Thymus (tissue), 11 donors: ENCODE data around the gene HOXA13. TPM values are rescaled to one million over a fixed set of nuclear protein-coding genes. Genes with fewer than 3 reads are reported as not detected.

Experiments
- DNase-seq, 9 donors: peaks; one replicate each; pipeline ENCODE4 v3.0.0-alpha.2; 2013; ENCODE audit warnings: low spot score in 9 of 9, low read depth in 6 of 9, missing footprints in 1 of 9
- H3K27ac ChIP-seq, 2 donors: one replicate each; pipeline ENCODE4 v1.5.1; 2013; ENCODE audit warnings: control low read depth in 1 of 2, low read depth in 1 of 2, low read length in 1 of 2, mild to moderate bottlenecking in 1 of 2, moderate library complexity in 1 of 2
- H3K27me3 ChIP-seq, 2 donors: one replicate each; pipeline ENCODE4 v1.5.1; 2013; ENCODE audit warnings: low read length in 1 of 2; ENCODE audit not compliant: control insufficient read depth in 2 of 2, insufficient read depth in 1 of 2
- H3K36me3 ChIP-seq, 2 donors: one replicate each; pipeline ENCODE4 v1.5.1; 2013; ENCODE audit warnings: low read length in 1 of 2, mild to moderate bottlenecking in 1 of 2, moderate library complexity in 1 of 2; ENCODE audit not compliant: control insufficient read depth in 2 of 2, insufficient read depth in 2 of 2
- H3K4me1 ChIP-seq, 2 donors: one replicate each; pipeline ENCODE4 v1.5.1; 2013; ENCODE audit warnings: low read length in 2 of 2; ENCODE audit not compliant: control insufficient read depth in 2 of 2, insufficient read depth in 2 of 2
- H3K4me3 ChIP-seq, 2 donors: one replicate each; pipeline ENCODE4 v1.5.1; 2013; ENCODE audit warnings: low read length in 2 of 2, control low read depth in 1 of 2, mild to moderate bottlenecking in 1 of 2
- H3K9me3 ChIP-seq, 2 donors: one replicate each; pipeline ENCODE4 v1.5.1; 2013; ENCODE audit warnings: low read length in 1 of 2, mild to moderate bottlenecking in 1 of 2; ENCODE audit not compliant: control insufficient read depth in 2 of 2, insufficient read depth in 1 of 2
- WGBS: extraction: QIAGEN DNeasy Blood & Tissue Kit; methylation state at CpG from one replicate; pipeline ENCODE4 v1.1.7; 2013; 5-methylcytosine and 5-hydroxymethylcytosine counted together
- polyA plus RNA-seq: library from polyadenylated mRNA; stranded (reverse); fragments of 200-250 nt; gene quantifications from one replicate; pipeline ENCODE4 v1.2.3, GENCODE V29; 2013
- total RNA-seq: library from RNA; stranded (reverse); fragments of 120-200 nt; gene quantifications from one replicate; pipeline ENCODE4 v1.2.4, GENCODE V29; 2013
- donor health status: healthy.

The HOXA13 gene
- total and polyA plus RNA-seq, 2 donors, result 0.02 TPM; not detected in 1

DNA sequence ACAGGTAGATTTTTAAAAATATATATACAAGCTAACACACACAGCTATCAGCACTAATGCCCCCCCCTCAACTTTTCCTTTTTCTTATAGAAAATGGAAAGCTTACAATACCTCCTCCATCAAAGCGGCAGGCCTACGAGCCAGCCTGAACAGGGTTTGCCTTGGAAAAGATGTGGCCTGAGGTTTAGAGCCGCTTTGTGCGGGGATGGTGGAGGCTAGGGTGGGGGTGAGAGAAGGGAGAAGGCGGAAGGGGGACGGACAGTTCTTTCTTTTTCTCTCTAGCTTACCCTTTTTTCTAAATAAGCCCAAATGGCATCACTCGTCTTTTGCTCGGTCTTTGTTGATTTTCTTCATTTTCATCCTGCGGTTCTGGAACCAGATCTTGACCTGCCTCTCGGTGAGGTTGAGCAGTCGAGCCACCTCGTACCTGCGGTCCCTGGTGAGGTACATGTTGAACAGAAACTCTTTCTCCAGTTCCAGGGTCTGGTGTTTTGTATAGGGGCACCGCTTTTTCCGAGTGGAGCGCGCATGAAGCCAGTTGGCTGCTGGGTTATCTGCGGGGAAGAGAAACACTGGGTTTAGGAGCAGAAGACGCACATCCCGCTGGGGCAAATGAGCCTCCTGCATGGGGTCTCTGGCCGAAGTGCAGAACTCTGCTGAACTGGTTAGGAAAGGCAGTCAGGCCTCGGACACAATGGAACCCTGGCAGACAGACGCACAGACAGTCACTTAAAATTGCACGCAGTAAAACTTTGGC, 36.4 kb downstream of the HOXA13 start:
- Histone ChIP-seq H3K4me1 (peaks cover 34 to 59% of the 10 kb centered on the region in 2 donors), H3K36me3 (peaks cover 0 to 3% of the 10 kb centered on the region in 2 donors), H3K4me3 (no peak overlapping the region)

DNA sequence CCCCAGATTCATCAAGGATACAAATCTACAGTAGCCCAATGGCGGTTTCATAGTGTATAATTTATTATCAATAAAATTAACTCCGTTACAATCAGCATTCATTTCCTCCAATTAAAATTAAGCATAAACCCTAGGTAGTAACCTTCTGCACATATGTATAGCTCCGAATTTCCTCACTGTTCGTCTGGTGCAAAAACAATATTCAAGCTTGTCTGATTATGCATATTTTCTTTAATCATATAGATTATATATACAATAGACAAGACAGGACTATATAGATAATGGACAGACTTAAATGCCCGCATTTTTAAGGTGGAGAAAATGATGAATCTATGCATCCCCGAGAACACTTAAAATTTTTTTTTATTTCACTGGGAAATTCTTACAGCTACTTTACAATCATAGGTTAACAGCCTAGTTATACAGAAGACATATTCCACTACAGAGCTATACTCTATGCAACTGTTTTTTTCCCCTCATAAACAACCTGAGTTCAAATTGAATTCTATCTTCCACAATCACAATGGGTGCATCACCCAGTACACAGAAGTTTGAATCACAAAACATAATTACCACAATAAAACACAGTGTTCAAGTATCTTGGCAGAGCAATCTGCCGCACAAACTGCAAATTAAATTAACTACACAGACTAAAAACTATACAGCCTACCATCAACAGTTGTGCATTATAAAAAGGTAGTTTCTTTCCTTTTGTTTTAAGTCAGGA, 37.2 kb downstream of the HOXA13 start:
- peaks cover 86 to 100% of the 10 kb centered on the region in 2 donors for H3K27me3 ChIP-seq
- H3K27ac ChIP-seq, result no peak overlapping the region
- H3K9me3 ChIP-seq, result peaks cover 3 to 26% of the 10 kb centered on the region in 2 donors
- H3K36me3 ChIP-seq, result peaks cover 0 to 3% of the 10 kb centered on the region in 2 donors
- H3K4me1 ChIP-seq, result peaks cover 39 to 57% of the 10 kb centered on the region in 2 donors
- H3K4me3 ChIP-seq, result no peak overlapping the region
- 61% methylated on average over 7 of the region's 7 CpGs for WGBS
- DNase-seq, result no peak

More for the DNA sequence above, 36.4 kb downstream of the HOXA13 start:
- Histone ChIP-seq H3K9me3 (peaks cover under 1 to 24% of the 10 kb centered on the region in 2 donors), H3K27ac (no peak overlapping the region), H3K27me3 (peaks cover 79 to 100% of the 10 kb centered on the region in 2 donors)
- DNase-seq, result no peak
- WGBS, result 26% methylated on average over 24 of the region's 24 CpGs

DNA sequence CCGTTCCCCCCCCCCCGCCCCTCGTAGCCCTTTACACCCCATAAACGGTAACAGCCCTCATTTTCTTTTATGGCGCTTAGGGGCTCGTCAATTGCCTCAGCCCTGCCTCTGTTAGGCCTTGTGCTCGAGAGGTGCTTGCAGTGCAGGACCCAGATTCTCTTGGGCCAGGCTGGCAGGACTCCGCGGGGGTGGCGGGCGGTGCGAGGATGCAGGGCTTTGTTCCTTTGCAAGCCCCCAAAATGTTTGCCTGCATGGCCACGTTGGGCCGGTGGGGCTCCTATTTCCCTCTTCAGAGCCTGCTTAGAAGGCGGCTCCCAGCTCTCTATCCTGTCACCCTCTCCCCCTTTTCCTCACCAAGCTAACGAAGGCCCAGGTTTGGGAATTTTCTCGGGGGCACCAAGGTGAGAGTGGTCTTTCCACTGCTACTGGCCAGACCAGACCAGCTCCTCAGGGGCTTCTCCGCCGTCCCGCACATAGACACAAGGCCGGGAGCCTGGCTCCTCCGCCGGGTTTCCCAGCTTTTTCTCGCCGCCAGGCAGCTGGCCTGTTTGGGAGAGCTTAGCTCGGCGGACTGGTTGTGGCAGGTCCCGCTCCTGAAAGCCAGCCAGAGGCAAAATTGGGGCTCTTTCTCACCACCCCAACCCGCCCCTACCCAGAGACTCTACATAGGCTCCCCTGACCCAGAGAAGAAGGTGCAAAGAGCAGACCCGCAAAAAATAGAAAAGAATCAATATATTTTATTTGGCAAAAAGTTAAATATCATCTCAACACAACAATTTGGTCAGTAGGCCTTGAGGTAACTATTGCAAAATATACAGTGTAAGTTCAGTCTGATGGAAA, 38.0 kb downstream of the HOXA13 start:
- Histone ChIP-seq H3K4me1 (peaks cover 35 to 60% of the 10 kb centered on the region in 2 donors), H3K27me3 (peaks cover 88 to 100% of the 10 kb centered on the region in 2 donors)
- 46% methylated on average over 30 of the region's 30 CpGs for WGBS

DNA sequence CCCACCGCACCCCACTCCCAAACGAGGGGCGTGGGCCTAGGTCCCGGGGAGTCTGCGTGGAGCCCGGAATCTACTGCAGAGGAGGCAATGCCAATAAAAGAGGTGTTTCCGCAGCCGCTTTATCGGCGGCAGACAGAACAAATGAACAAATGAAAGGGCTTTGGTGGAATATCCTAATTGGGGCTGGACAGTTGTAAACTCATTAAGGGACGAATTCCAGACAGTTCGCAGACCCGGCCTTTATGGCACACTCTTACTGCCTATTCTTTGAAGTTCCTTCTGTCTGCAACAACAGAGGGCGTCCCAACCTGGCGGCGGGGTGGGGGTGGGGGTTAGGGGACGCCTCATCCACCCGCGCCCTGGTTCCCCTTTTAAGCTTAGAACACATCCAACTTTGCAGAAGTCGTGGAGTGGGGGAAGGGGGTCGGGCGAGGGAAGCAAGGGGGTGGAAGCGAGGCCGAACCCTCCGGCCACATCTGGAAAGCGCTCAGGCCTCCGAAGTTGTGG, 38.6 kb downstream of the HOXA13 start:
- Histone ChIP-seq H3K4me1 (peaks cover 31 to 59% of the 10 kb centered on the region in 2 donors), H3K4me3 (peak overlapping the region; percentile 56 to 73), H3K9me3 (peaks cover 3 to 24% of the 10 kb centered on the region in 2 donors), H3K36me3 (peaks cover 0 to 3% of the 10 kb centered on the region in 2 donors), H3K27me3 (peaks cover 88 to 100% of the 10 kb centered on the region in 2 donors), H3K27ac (no peak overlapping the region)
- no peak for DNase-seq
- WGBS, result 2% methylated on average over 27 of the region's 27 CpGs

More for the DNA sequence above, 38.0 kb downstream of the HOXA13 start:
- Histone ChIP-seq H3K9me3 (peaks cover 3 to 29% of the 10 kb centered on the region in 2 donors), H3K36me3 (peaks cover 0 to 3% of the 10 kb centered on the region in 2 donors), H3K4me3 (no peak overlapping the region), H3K27ac (no peak overlapping the region)
- no peak for DNase-seq

DNA sequence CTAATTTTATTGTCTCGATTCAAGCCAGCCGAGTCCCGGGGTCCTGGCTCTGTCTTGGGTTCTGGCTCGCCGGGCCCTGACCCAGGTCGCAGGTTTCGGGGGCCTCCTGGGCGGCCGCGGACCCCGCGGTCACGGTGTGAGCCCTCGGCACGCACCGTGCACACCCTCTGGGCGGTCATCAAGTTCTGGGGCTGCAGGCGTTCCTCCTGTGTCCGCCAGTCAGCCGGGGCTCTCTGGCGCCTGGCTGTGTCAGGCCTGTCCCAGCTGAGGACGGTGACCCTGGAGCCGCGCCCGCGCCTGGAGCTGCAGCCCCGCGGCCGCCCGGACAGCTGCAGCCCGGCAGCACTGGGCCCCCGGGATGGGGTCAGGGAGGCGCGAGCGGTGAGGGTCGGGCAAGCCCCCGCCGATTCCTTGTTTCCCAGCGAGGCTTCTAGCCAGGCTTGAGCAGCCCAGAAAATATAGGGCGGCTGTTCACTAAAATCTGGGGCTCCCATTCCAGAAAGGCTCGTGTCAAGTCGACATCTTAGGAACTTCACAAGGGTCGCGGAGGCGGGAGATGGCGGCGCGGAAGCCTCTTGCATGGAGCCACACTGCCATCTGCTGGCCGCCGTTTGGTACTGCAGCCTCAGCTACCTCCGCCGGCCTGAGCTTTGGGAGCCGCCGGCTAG, 39.2 kb downstream of the HOXA13 start:
- peak overlapping the region; percentile 56 to 73 for H3K4me3 ChIP-seq
- H3K36me3 ChIP-seq, result peaks cover 0 to 3% of the 10 kb centered on the region in 2 donors
- DNase-seq, result peak; percentile 63 to 91 (median 82)
- H3K4me1 ChIP-seq, result peaks cover 27 to 59% of the 10 kb centered on the region in 2 donors
- peaks cover 3 to 24% of the 10 kb centered on the region in 2 donors for H3K9me3 ChIP-seq
- H3K27me3 ChIP-seq, result peaks cover 88 to 100% of the 10 kb centered on the region in 2 donors
- no peak overlapping the region for H3K27ac ChIP-seq
- WGBS, result under 1% methylated on average over 54 of the region's 54 CpGs

DNA sequence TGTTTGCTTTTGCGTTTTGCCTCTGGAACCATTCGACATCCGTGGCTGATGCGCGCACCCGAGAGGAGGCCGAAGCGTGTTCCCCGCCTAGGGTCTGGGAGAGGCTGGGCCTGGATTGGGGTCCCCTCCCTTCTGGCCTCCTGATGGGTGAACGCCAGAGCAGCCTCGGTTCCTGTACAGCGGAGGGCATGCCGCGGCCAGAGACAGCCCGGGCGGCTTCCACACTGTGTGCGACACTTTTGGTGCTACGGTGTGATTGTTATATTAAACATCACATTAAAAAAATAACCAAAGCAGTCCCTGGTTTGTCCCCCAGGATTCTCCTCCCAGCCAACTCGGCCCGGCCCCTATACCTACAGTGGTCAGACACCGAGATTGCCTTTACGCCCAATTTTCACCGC, 39.7 kb downstream of the HOXA13 start:
- Histone ChIP-seq H3K4me3 (peak overlapping the region; percentile 56 to 73), H3K27ac (no peak overlapping the region), H3K9me3 (peaks cover 3 to 25% of the 10 kb centered on the region in 2 donors), H3K36me3 (peaks cover 0 to 3% of the 10 kb centered on the region in 2 donors), H3K27me3 (peaks cover 91 to 100% of the 10 kb centered on the region in 2 donors), H3K4me1 (peaks cover 27 to 60% of the 10 kb centered on the region in 2 donors)
- WGBS, result 7% methylated on average over 23 of the region's 23 CpGs
- peak in 1 of 9 donors; percentile 53 for DNase-seq

DNA sequence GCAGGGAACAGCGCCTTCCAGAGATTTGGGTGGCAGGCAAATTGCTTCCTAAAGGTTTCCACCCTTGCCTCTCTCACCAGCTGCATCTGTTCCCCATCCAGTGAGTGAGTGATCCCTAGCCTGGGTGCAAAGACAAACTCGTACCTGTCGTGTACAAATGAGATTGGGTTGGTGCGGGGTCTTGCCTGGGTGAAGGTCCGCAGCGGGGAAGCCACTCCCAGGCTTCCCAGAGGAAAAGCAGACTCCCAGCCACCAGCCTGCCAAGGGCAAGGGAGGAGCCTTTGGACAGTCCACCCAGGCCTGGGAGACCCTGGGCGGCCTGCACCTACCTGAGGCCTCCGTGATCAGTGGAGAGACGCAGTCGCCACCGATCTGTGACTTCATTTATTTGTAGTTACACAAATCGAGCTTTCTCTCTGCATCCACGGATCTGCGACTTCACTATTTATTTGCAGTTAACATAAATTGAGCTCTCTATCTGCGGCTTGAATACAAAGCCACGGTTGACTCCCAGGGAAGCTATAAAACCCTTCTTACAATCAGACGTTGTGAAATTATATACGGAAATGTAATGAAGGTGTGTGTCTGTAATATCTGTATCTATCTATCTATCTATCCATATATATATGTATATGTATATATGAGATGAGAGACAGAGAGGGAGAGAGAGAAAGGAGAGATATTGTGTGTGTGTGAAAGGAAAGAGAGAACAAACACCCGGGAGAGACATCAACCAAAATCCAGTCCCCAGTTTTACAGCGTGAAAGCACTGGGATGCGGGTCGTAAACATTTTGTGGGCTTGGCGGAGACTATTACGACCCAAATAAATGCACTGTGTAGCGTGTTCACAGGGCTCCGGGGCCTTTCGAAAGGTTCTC, 40.4 kb downstream of the HOXA13 start:
- peaks cover 24 to 60% of the 10 kb centered on the region in 2 donors for H3K4me1 ChIP-seq
- H3K9me3 ChIP-seq, result peaks cover 3 to 30% of the 10 kb centered on the region in 2 donors
- peaks cover 0 to 3% of the 10 kb centered on the region in 2 donors for H3K36me3 ChIP-seq
- DNase-seq, result no peak
- peaks cover 90 to 100% of the 10 kb centered on the region in 2 donors for H3K27me3 ChIP-seq
- no peak overlapping the region for H3K27ac ChIP-seq
- H3K4me3 ChIP-seq, result peak overlapping the region in 1 of 2 donors; percentile 73
- WGBS, result 47% methylated on average over 27 of the region's 27 CpGs
